A673 (cell line): ENCODE measurements around the gene STAT6. TPM values are rescaled to one million over a fixed set of nuclear protein-coding genes. Genes with fewer than 3 reads are reported as not detected.

ENCODE experiments used
- BruUV-seq: library from RNA; stranded (reverse); fragments of 400-500 nt; replicated peaks from 2 replicates; lab custom pipeline; 2021; lab: Mats Ljungman, UMichigan
- CTCF ChIA-PET: fragments of 300-600 bp; sonication (Branson Sonifier 250); formaldehyde crosslinking; loops from one replicate; lab custom pipeline; 2022; ENCODE audit warnings: antibody characterized with exemption; lab: Charles Lee
- POLR2A ChIA-PET: fragments of 300-600 bp; sonication (Branson Sonifier 250); formaldehyde crosslinking; loops from one replicate; lab custom pipeline; 2022; ENCODE audit warnings: antibody characterized with exemption; ENCODE audit not compliant: low non-redundant PET; lab: Charles Lee
- DNase-seq: peaks from one replicate; pipeline ENCODE4 v3.0.0-alpha.2; 2015; ENCODE audit warnings: low spot score
- H3K27ac ChIP-seq: fragments of 200-600 bp; sonication (generic); 2 replicates; pipeline ENCODE4 v1.5.1; 2016; ENCODE audit warnings: mixed run types, low read depth, mild to moderate bottlenecking, mixed read lengths, antibody characterized with exemption, low read length; ENCODE audit not compliant: poor library complexity, severe bottlenecking
- H3K27me3 ChIP-seq: fragments of 200-600 bp; sonication (generic); replicated peaks from 2 replicates; pipeline ENCODE4 v1.6.1; 2017; ENCODE audit warnings: mixed run types, low read depth, mild to moderate bottlenecking, mixed read lengths, antibody characterized with exemption, low read length; ENCODE audit not compliant: insufficient read depth, poor library complexity
- H3K36me3 ChIP-seq: fragments of 200-600 bp; sonication (generic); 2 replicates; pipeline ENCODE4 v1.6.1; 2016; ENCODE audit warnings: mixed run types, mild to moderate bottlenecking, mixed read lengths, antibody characterized with exemption, low read length; ENCODE audit not compliant: insufficient read depth, poor library complexity, severe bottlenecking
- H3K4me1 ChIP-seq: fragments of 200-600 bp; sonication (generic); 2 replicates; pipeline ENCODE4 v1.6.1; 2017; ENCODE audit warnings: mixed run types, mild to moderate bottlenecking, mixed read lengths, antibody characterized with exemption, low read length; ENCODE audit not compliant: insufficient read depth, poor library complexity, severe bottlenecking
- H3K4me3 ChIP-seq: fragments of 200-600 bp; sonication (generic); 2 replicates; pipeline ENCODE4 v1.5.1; 2016; ENCODE audit warnings: low read depth, mixed run types, mild to moderate bottlenecking, mixed read lengths, low read length; ENCODE audit not compliant: poor library complexity, severe bottlenecking
- H3K9me3 ChIP-seq: fragments of 200-600 bp; sonication (generic); 2 replicates; pipeline ENCODE4 v1.6.1; 2016; ENCODE audit warnings: mixed run types, low read depth, mild to moderate bottlenecking, mixed read lengths, antibody characterized with exemption, low read length; ENCODE audit not compliant: poor library complexity, severe bottlenecking
- EZH2 ChIP-seq: fragments of 200-600 bp; sonication (generic); IDR thresholded peaks from 2 replicates; pipeline ENCODE4 v1.6.1; 2017; ENCODE audit warnings: borderline replicate concordance, low read depth, mild to moderate bottlenecking, mixed read lengths, antibody characterized with exemption, low read length; ENCODE audit not compliant: poor library complexity, severe bottlenecking
- intact Hi-C: fragments of 100-400 bp; cut with micrococcal nuclease; formaldehyde crosslinking; loops from one replicate; pipeline ENCODE4 v1.10.0; 2022; ENCODE audit not compliant: unreplicated experiment
- total RNA-seq: library from RNA; stranded (reverse); gene quantifications from 2 replicates; pipeline ENCODE4 v1.2.3, GENCODE V29; 2021
- TF ChIP-seq, protein P1 (sequence below): fragments of 300-800, 200-600 bp; sonication (generic); conservative IDR thresholded peaks from 2 replicates; pipeline ENCODE4 v1.5.1; 2017; ENCODE audit warnings: low read depth, mild to moderate bottlenecking, antibody characterized with exemption, low read length, moderate library complexity, mixed read lengths

STAT6 gene
- total RNA-seq, 1 experiment from 2014 or later, result 111 TPM

DNA sequence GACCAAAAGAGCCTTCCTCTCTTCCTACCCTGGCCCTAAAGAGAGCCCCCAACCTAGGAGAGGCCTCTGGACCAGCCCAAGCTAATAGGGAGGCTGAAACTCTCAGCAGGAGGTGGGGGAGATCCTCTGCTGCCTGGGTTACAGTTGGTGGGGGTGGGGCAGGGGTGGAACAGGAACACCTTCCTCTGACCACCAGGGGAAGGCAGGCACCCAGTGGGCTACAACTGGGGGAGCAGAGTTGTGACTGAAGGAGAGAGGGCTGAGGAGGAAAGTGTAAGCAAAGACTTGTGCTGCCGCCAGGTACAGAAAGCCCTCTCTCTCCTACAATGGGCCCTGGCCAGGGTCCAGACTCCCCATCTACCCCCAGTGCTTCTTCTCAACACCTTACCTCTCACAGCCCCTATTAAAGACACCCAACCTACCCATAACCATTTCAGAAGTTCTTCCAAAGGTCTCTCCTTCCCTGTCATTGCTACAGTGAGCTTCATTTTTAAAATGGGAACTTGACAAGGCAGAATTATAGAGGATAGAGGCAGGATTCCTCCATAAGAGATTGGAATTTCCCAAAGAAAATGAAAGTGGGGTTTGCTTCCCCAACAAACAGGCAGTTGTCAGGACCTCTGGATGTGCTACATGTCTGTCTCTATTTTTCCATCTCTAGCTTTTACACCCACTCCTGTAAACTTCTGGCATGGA, 62.6 kb downstream of the STAT6 start:
- intact Hi-C loops, result no loop called here
- Histone ChIP-seq H3K4me1 (no peaks in the 10 kb centered on the region), H3K27ac (no peak overlapping the region), H3K36me3 (no peaks in the 10 kb centered on the region), H3K4me3 (no peak overlapping the region), H3K9me3 (no peaks in the 10 kb centered on the region), H3K27me3 (no peaks in the 10 kb centered on the region)
- no peak for DNase-seq
- BruUV-seq, result no TSS peak
- POLR2A ChIA-PET, result no interaction called here
- TF ChIP-seq, protein P1, sequence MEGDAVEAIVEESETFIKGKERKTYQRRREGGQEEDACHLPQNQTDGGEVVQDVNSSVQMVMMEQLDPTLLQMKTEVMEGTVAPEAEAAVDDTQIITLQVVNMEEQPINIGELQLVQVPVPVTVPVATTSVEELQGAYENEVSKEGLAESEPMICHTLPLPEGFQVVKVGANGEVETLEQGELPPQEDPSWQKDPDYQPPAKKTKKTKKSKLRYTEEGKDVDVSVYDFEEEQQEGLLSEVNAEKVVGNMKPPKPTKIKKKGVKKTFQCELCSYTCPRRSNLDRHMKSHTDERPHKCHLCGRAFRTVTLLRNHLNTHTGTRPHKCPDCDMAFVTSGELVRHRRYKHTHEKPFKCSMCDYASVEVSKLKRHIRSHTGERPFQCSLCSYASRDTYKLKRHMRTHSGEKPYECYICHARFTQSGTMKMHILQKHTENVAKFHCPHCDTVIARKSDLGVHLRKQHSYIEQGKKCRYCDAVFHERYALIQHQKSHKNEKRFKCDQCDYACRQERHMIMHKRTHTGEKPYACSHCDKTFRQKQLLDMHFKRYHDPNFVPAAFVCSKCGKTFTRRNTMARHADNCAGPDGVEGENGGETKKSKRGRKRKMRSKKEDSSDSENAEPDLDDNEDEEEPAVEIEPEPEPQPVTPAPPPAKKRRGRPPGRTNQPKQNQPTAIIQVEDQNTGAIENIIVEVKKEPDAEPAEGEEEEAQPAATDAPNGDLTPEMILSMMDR, result no peak
- no peak for TF ChIP-seq EZH2
- CTCF ChIA-PET, result interaction anchor here (0.5 to 0.6 kb wide), 2 partner anchors 79 to 195 kb away, joined by 6 to 11 read pairs; partner anchors contain the start of gene LRP1

DNA sequence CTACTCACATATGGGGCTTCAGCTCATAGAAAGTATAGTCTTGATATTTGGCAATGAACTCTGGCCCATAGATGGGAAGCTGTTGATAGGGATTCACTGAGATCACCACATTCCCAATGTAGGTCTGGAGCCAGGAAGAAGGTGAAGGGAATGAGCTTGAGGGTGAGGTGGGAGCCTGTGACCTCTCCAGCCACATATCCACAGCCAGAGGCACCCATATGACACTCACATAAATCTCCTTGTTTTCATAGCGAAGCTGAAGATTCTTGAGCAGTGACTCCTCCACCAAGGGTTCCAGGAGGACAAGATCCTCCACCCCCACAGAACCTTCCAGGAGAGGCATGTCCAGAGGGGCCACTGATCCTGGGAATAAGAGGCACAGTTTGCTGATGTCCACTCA, 63.2 kb downstream of the STAT6 start:
- no peak overlapping the region for H3K4me3 ChIP-seq
- H3K36me3 ChIP-seq, result no peaks in the 10 kb centered on the region
- no peaks in the 10 kb centered on the region for H3K4me1 ChIP-seq
- ChIA-PET CTCF (interaction anchor here (0.6 kb wide), 1 partner anchor 80 kb away, joined by 6 read pairs; the partner anchor contains the start of gene LRP1), POLR2A (no interaction called here)
- BruUV-seq, result no TSS peak
- DNase-seq, result no peak
- intact Hi-C loops, result no loop called here
- H3K27me3 ChIP-seq, result no peaks in the 10 kb centered on the region
- no peak overlapping the region for H3K27ac ChIP-seq
- no peak for TF ChIP-seq EZH2
- TF ChIP-seq, protein P1, result no peak
- H3K9me3 ChIP-seq, result no peaks in the 10 kb centered on the region

DNA sequence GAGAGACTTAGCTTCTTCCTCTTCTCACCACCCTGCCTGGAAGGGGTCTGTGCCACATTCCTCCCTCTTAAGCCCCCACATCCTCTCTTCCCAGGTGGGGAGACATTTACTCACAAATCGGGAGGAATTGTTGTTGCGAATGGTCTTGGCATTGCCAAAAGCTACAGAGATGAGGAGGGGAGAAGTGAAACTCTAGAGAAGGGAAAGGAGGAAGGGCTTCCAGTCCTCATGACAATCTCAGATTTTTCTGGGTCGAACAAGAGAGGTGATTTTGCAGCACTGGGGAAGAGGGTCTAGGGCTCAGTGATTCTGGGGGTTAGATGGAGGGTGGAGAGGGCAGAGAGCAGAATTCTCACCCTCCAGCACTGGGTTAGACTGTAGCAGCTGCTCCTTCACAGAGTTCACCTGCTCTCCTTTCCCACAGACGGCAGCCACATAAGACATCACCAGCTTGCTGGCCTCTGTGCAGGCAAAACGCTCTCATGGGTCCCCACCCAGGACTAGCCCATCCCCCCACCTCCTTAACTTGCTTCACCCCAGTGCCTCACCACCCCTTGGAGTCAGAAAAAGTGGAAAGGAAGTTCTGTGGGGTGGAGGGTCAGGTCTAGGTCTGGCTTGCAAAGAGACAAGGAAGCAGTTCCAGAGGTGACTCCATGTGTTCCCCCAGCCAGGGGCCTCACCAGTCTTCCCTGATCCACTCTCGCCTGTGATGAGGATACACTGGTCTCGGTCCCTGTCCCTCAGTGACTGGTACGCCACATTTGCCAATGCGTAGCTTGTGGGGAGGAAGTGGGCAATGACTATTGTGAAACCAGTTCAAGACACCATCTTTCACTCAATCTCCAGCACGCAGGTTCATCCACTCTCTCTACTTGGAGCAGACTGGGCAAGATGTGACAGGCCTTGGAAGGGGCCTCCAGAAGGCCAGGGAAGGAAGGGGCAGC, 63.9 kb downstream of the STAT6 start:
- CTCF ChIA-PET, result no interaction called here

More for the DNA sequence above, 63.9 kb downstream of the STAT6 start:
- intact Hi-C loops, result no loop called here
- H3K27me3 ChIP-seq, result no peaks in the 10 kb centered on the region
- H3K27ac ChIP-seq, result no peak overlapping the region
- no peaks in the 10 kb centered on the region for H3K9me3 ChIP-seq
- POLR2A ChIA-PET, result no interaction called here
- no peaks in the 10 kb centered on the region for H3K4me1 ChIP-seq
- no peak for DNase-seq
- H3K4me3 ChIP-seq, result no peak overlapping the region
- TF ChIP-seq, protein P1, result no peak
- no peak for TF ChIP-seq EZH2
- no TSS peak for BruUV-seq
- H3K36me3 ChIP-seq, result no peaks in the 10 kb centered on the region
